Nephron (organoid): ENCODE results near the gene EIF6.

Experiments
- H3K27ac Mint-ChIP-seq, 3 experiments: 2 replicates each; pipeline ENCODE4 v1.8.0; 2020; ENCODE audit warnings: mixed read lengths in 3 of 3, mild to moderate bottlenecking in 2 of 3, moderate library complexity in 1 of 3
- H3K27me3 Mint-ChIP-seq: 2 replicates; pipeline ENCODE4 v1.8.0; 2021; ENCODE audit warnings: low read depth, mild to moderate bottlenecking, moderate library complexity, mixed read lengths
- H3K36me3 Mint-ChIP-seq: 2 replicates; pipeline ENCODE4 v1.8.0; 2020; ENCODE audit warnings: low read depth, mixed read lengths
- H3K4me1 Mint-ChIP-seq: 2 replicates; pipeline ENCODE4 v1.8.0; 2020; ENCODE audit warnings: mixed read lengths
- H3K4me3 Mint-ChIP-seq, 3 experiments: 2 replicates each; pipeline ENCODE4 v1.8.0; 2020; ENCODE audit warnings: mild to moderate bottlenecking in 3 of 3, mixed read lengths in 3 of 3, moderate library complexity in 2 of 3
- H3K9me3 Mint-ChIP-seq: 2 replicates; pipeline ENCODE4 v1.8.0; 2020; ENCODE audit warnings: mixed read lengths
- TF ChIP-seq, protein P1 (sequence below), 3 experiments: fragments of 200-600 bp; sonication (generic); IDR thresholded peaks; one replicate each; pipeline ENCODE4 v1.5.0; 2021; ENCODE audit warnings: antibody characterized with exemption in 3 of 3; ENCODE audit not compliant: unreplicated experiment in 3 of 3

Gene EIF6

DNA sequence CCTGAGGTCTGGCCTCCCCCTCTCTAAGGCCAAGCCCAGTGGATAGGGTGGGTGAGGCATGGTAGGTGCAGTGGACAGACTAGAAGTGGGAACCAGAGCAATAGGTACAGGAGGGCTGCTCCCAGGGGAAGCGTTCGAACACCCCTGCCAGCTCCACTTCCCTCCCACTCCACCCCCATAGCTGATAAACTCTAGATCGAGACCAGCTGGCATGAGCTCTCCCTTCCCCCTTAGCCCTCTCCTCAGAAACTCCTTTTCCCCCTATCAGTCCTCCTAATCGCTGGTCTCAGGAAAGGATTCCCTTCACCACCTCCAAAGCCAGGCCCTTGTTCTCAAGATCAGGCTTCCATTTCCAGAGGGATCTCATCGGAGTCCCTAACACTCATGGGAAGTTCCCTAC lies 13.7 kb upstream of the EIF6 start:
- Mint-ChIP-seq H3K9me3 (no peaks in the 10 kb centered on the region), H3K4me3 (no peak overlapping the region), H3K36me3 (no peaks in the 10 kb centered on the region), H3K27me3 (peaks cover 21% of the 10 kb centered on the region), H3K4me1 (no peaks in the 10 kb centered on the region), H3K27ac (no peak overlapping the region)
- TF ChIP-seq, protein P1, sequence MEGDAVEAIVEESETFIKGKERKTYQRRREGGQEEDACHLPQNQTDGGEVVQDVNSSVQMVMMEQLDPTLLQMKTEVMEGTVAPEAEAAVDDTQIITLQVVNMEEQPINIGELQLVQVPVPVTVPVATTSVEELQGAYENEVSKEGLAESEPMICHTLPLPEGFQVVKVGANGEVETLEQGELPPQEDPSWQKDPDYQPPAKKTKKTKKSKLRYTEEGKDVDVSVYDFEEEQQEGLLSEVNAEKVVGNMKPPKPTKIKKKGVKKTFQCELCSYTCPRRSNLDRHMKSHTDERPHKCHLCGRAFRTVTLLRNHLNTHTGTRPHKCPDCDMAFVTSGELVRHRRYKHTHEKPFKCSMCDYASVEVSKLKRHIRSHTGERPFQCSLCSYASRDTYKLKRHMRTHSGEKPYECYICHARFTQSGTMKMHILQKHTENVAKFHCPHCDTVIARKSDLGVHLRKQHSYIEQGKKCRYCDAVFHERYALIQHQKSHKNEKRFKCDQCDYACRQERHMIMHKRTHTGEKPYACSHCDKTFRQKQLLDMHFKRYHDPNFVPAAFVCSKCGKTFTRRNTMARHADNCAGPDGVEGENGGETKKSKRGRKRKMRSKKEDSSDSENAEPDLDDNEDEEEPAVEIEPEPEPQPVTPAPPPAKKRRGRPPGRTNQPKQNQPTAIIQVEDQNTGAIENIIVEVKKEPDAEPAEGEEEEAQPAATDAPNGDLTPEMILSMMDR (IDR thresholded peaks at IDR 0.05; ENCODE audit: unreplicated experiment in 3 of 3) = no peak

DNA sequence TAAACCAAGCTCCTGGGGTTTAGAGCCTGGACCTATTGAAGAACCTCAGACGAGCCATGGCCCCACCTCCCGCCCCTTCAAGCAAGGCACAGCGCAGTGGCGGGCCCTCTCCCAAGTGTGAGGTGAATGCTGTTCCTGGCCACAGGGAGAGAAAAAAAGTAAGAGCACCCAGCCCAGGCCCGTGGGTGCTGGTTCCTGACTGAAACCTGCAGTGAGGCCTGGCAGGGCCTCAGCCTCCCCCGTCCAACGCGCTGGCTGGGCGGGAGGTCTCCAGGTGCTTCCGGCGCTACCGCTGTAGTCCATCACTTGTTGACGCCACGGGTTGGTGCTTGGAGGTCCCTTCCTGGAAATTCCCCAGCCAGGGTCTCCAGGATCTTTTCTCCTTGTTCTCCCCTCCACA lies 13.2 kb upstream of the EIF6 start:
- Mint-ChIP-seq H3K4me1 (no peaks in the 10 kb centered on the region), H3K4me3 (no peak overlapping the region), H3K27me3 (peaks cover 24% of the 10 kb centered on the region), H3K36me3 (no peaks in the 10 kb centered on the region), H3K9me3 (no peaks in the 10 kb centered on the region), H3K27ac (no peak overlapping the region)
- TF ChIP-seq, protein P1 (IDR thresholded peaks at IDR 0.05; ENCODE audit: unreplicated experiment in 3 of 3) = no peak

DNA sequence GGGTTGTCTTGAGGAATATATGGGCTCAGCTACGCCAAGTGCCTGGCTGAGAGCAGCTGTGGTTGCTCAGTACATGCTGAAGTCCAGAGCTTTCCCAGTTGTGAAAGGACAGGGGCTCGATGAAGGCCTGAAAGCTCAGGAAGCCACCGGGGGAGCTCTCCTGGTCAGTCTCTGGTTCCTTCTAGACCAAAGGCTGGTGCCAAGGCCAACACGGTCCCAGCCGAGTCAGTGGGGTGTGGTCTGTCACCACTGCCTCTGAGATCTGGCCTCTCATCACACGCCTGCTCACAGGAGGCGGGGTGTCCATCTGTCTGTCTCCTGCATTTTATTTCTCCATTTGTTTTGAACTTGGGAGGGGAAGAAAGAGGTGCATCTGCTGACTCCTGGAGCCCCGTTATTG lies 12.6 kb upstream of the EIF6 start:
- no peaks in the 10 kb centered on the region for H3K4me1 Mint-ChIP-seq
- TF ChIP-seq, protein P1 (IDR thresholded peaks at IDR 0.05; ENCODE audit: unreplicated experiment in 3 of 3) = no peak

DNA sequence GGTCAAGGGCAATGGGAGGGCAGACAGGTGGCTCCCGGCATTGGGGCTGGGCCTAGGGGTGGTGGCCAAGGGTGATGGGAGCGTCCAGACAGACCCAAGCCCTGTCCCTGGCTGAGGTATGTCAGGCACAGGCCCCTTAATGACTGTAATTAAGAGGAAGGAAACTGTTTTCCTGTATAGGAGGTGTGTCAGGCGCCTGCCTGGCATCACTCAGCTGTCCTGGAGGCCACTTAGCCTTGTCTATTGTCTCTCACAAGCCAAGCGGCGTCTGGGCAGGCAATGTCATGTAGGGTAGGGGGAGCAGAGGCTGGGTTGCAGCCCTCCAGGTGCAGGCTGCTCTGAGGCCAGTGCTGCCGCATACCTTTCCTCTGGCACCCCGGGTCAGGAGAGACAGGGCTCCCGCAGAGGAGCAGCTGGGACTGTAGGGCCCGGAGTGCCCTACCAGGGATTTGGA lies 11.6 kb upstream of the EIF6 start:
- TF ChIP-seq, protein P1 (IDR thresholded peaks at IDR 0.05; ENCODE audit: unreplicated experiment in 3 of 3) = no peak
- Mint-ChIP-seq H3K4me1 (no peaks in the 10 kb centered on the region), H3K9me3 (no peaks in the 10 kb centered on the region), H3K27me3 (peaks cover 28% of the 10 kb centered on the region), H3K4me3 (no peak overlapping the region), H3K36me3 (no peaks in the 10 kb centered on the region), H3K27ac (no peak overlapping the region)

More for the DNA sequence above, 12.6 kb upstream of the EIF6 start:
- H3K27me3 Mint-ChIP-seq = peaks cover 28% of the 10 kb centered on the region
- no peak overlapping the region for H3K27ac Mint-ChIP-seq
- no peak overlapping the region for H3K4me3 Mint-ChIP-seq
- no peaks in the 10 kb centered on the region for H3K9me3 Mint-ChIP-seq
- no peaks in the 10 kb centered on the region for H3K36me3 Mint-ChIP-seq

DNA sequence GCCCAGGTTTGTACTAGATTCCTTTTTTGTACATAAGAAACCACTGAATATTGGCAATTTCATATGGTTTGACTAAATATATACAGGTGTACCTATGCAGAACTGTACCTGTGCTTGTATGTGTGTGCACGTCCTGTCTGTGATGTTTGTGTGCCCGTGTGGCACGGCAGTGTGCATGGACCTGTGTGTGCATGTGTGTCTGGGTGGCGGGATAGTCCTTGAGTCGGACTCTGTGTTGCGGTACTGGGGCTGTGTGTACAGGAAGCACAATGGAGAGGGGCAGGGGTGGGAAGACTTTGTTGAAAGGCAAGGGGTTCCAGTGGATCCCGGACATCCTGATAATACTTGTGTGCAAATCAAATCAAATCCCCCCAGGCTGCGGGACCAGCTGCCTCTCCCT lies 11.1 kb upstream of the EIF6 start:
- Mint-ChIP-seq H3K36me3 (no peaks in the 10 kb centered on the region), H3K4me1 (no peaks in the 10 kb centered on the region), H3K27ac (peak overlapping the region in 1 of 3 experiments; percentile 32), H3K4me3 (no peak overlapping the region), H3K9me3 (no peaks in the 10 kb centered on the region), H3K27me3 (peaks cover 28% of the 10 kb centered on the region)
- TF ChIP-seq, protein P1 (IDR thresholded peaks at IDR 0.05; ENCODE audit: unreplicated experiment in 3 of 3) = no peak

DNA sequence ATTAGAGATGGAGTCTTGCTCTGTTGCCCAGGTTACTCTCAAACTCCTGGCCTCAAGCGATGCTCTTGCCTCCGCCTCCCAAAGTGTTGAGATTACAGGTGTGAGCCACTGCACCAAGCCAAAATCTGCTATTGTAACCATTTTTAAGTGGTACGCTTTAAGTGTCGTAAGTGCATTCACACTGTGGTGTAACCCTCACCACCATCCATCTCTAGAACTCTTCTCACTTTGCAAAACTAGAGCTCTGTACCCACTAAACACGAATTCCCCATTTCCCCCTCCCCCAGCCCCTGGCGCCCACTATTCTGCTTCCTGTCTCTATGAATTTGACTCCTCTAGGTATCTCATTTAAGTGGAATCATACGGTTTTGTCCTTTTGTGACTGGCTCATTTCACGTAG lies 10.5 kb upstream of the EIF6 start:
- Mint-ChIP-seq H3K4me1 (no peaks in the 10 kb centered on the region), H3K27me3 (peaks cover 28% of the 10 kb centered on the region), H3K4me3 (no peak overlapping the region), H3K27ac (no peak overlapping the region), H3K36me3 (no peaks in the 10 kb centered on the region), H3K9me3 (no peaks in the 10 kb centered on the region)
- TF ChIP-seq, protein P1 (IDR thresholded peaks at IDR 0.05; ENCODE audit: unreplicated experiment in 3 of 3) = no peak
